GM18526 (cell line): ENCODE results near the gene THSD4.

Source experiments
- POLR2A ChIP-seq: IDR thresholded peaks from 3 replicates; pipeline ENCODE4 v1.6.1; 2011; ENCODE audit not compliant: insufficient read length; ENCODE audit errors: extremely low read depth

THSD4 gene

GRCh38 chr15:71261418-71261817 lies 146.1 kb downstream of the THSD4 start:
- TF ChIP-seq POLR2A: no peak

- no peak for TF ChIP-seq POLR2A
Measured at GRCh38 chr15:71261909-71262308, 146.6 kb downstream of the THSD4 start.

- no peak for TF ChIP-seq POLR2A
Measured at GRCh38 chr15:71262599-71262998, 147.3 kb downstream of the THSD4 start.

- TF ChIP-seq POLR2A: no peak
Measured at GRCh38 chr15:71271327-71271726, 156.1 kb downstream of the THSD4 start.

GRCh38 chr15:71272932-71273331 lies 157.7 kb downstream of the THSD4 start:
- no peak for TF ChIP-seq POLR2A

- no peak for TF ChIP-seq POLR2A
Measured at GRCh38 chr15:71273731-71274447, 158.6 kb downstream of the THSD4 start.

GRCh38 chr15:71274448-71274798 lies 159.2 kb downstream of the THSD4 start:
- no peak for TF ChIP-seq POLR2A

GRCh38 chr15:71275098-71275497 lies 159.8 kb downstream of the THSD4 start:
- no peak for TF ChIP-seq POLR2A

- no peak for TF ChIP-seq POLR2A
Measured at GRCh38 chr15:71275566-71276335, 160.5 kb downstream of the THSD4 start.

- no peak for TF ChIP-seq POLR2A
Measured at GRCh38 chr15:71276336-71276665, 161.0 kb downstream of the THSD4 start.

- no peak for TF ChIP-seq POLR2A
Measured at GRCh38 chr15:71278989-71279756, 163.9 kb downstream of the THSD4 start.

GRCh38 chr15:71279757-71280141 lies 164.5 kb downstream of the THSD4 start:
- TF ChIP-seq POLR2A: no peak

- TF ChIP-seq POLR2A: no peak
Measured at GRCh38 chr15:71280206-71280605, 164.9 kb downstream of the THSD4 start.

GRCh38 chr15:71281256-71281655 lies 166.0 kb downstream of the THSD4 start:
- TF ChIP-seq POLR2A: no peak

- no peak for TF ChIP-seq POLR2A
Measured at GRCh38 chr15:71282076-71282475, 166.8 kb downstream of the THSD4 start.

GRCh38 chr15:71288348-71288955 lies 173.2 kb downstream of the THSD4 start:
- no peak for TF ChIP-seq POLR2A
